ENCODE measurements around the gene PKP3. TPM values are rescaled to one million over a fixed set of nuclear protein-coding genes. Genes with fewer than 3 reads are reported as not detected.

The PKP3 gene
- total and polyA plus RNA-seq, 9 of the 15 experiments (the other 6 are each of a cell fraction or from before 2014, with no cell fraction given): 0.11 to 110 (median 30.7) TPM

GRCh38 chr11:353179-353873 lies 40.7 kb upstream of the PKP3 start (continued):
- TF ChIP-seq CLOCK (CRISPR knock-in tag; IDR thresholded peaks at IDR 0.05; ENCODE audit: borderline replicate concordance) (no peak), BCL6 (CRISPR knock-in tag; IDR thresholded peaks at IDR 0.05) (no peak), CHCHD3 (CRISPR knock-in tag; IDR thresholded peaks at IDR 0.05) (no peak), ZNF830 (CRISPR knock-in tag; IDR thresholded peaks at IDR 0.05) (0 out of 2 replicates have a peak, but pooled peaks have one; percentile 61), ZNF121 (CRISPR knock-in tag; conservative IDR thresholded peaks at IDR 0.05) (no peak), ZNF175 (CRISPR knock-in tag; IDR thresholded peaks at IDR 0.05; ENCODE audit: low read depth) (peak; percentile 79; the same call in 1 of the 2 replicates), MAFK (IDR thresholded peaks at IDR 0.05; ENCODE audit: low read length) (no peak), IFI16 (CRISPR knock-in tag; IDR thresholded peaks at IDR 0.05) (no peak), ZBTB8A (IDR thresholded peaks at IDR 0.05; ENCODE audit: partially characterized antibody) (no peak), ATF7 (IDR thresholded peaks at IDR 0.05) (no peak), TEAD1 (CRISPR knock-in tag; IDR thresholded peaks at IDR 0.05) (peak in 1 of 2 experiments; percentile 54; a peak in 1 of 4 replicates), ZNF133 (CRISPR knock-in tag; IDR thresholded peaks at IDR 0.05) (no peak), MECOM (CRISPR knock-in tag; IDR thresholded peaks at IDR 0.05) (0 out of 2 replicates have a peak, but pooled peaks have one; percentile 24), FOS (IDR thresholded peaks at IDR 0.05; ENCODE audit: extremely low read depth, insufficient read length) (no peak)
- TF ChIP-seq, protein P1, sequence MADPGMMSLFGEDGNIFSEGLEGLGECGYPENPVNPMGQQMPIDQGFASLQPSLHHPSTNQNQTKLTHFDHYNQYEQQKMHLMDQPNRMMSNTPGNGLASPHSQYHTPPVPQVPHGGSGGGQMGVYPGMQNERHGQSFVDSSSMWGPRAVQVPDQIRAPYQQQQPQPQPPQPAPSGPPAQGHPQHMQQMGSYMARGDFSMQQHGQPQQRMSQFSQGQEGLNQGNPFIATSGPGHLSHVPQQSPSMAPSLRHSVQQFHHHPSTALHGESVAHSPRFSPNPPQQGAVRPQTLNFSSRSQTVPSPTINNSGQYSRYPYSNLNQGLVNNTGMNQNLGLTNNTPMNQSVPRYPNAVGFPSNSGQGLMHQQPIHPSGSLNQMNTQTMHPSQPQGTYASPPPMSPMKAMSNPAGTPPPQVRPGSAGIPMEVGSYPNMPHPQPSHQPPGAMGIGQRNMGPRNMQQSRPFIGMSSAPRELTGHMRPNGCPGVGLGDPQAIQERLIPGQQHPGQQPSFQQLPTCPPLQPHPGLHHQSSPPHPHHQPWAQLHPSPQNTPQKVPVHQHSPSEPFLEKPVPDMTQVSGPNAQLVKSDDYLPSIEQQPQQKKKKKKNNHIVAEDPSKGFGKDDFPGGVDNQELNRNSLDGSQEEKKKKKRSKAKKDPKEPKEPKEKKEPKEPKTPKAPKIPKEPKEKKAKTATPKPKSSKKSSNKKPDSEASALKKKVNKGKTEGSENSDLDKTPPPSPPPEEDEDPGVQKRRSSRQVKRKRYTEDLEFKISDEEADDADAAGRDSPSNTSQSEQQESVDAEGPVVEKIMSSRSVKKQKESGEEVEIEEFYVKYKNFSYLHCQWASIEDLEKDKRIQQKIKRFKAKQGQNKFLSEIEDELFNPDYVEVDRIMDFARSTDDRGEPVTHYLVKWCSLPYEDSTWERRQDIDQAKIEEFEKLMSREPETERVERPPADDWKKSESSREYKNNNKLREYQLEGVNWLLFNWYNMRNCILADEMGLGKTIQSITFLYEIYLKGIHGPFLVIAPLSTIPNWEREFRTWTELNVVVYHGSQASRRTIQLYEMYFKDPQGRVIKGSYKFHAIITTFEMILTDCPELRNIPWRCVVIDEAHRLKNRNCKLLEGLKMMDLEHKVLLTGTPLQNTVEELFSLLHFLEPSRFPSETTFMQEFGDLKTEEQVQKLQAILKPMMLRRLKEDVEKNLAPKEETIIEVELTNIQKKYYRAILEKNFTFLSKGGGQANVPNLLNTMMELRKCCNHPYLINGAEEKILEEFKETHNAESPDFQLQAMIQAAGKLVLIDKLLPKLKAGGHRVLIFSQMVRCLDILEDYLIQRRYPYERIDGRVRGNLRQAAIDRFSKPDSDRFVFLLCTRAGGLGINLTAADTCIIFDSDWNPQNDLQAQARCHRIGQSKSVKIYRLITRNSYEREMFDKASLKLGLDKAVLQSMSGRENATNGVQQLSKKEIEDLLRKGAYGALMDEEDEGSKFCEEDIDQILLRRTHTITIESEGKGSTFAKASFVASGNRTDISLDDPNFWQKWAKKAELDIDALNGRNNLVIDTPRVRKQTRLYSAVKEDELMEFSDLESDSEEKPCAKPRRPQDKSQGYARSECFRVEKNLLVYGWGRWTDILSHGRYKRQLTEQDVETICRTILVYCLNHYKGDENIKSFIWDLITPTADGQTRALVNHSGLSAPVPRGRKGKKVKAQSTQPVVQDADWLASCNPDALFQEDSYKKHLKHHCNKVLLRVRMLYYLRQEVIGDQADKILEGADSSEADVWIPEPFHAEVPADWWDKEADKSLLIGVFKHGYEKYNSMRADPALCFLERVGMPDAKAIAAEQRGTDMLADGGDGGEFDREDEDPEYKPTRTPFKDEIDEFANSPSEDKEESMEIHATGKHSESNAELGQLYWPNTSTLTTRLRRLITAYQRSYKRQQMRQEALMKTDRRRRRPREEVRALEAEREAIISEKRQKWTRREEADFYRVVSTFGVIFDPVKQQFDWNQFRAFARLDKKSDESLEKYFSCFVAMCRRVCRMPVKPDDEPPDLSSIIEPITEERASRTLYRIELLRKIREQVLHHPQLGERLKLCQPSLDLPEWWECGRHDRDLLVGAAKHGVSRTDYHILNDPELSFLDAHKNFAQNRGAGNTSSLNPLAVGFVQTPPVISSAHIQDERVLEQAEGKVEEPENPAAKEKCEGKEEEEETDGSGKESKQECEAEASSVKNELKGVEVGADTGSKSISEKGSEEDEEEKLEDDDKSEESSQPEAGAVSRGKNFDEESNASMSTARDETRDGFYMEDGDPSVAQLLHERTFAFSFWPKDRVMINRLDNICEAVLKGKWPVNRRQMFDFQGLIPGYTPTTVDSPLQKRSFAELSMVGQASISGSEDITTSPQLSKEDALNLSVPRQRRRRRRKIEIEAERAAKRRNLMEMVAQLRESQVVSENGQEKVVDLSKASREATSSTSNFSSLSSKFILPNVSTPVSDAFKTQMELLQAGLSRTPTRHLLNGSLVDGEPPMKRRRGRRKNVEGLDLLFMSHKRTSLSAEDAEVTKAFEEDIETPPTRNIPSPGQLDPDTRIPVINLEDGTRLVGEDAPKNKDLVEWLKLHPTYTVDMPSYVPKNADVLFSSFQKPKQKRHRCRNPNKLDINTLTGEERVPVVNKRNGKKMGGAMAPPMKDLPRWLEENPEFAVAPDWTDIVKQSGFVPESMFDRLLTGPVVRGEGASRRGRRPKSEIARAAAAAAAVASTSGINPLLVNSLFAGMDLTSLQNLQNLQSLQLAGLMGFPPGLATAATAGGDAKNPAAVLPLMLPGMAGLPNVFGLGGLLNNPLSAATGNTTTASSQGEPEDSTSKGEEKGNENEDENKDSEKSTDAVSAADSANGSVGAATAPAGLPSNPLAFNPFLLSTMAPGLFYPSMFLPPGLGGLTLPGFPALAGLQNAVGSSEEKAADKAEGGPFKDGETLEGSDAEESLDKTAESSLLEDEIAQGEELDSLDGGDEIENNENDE (IDR thresholded peaks at IDR 0.05; ENCODE audit: low read depth, low read length): no peak

Data from K562 (cell line).